Measurements from ENCODE around the gene ZC3H18. TPM values are rescaled to one million over a fixed set of nuclear protein-coding genes. Genes with fewer than 3 reads are reported as not detected.

The ZC3H18 gene
- total RNA-seq, 1 donor from 2014 or later, result 49.3 TPM

DNA sequence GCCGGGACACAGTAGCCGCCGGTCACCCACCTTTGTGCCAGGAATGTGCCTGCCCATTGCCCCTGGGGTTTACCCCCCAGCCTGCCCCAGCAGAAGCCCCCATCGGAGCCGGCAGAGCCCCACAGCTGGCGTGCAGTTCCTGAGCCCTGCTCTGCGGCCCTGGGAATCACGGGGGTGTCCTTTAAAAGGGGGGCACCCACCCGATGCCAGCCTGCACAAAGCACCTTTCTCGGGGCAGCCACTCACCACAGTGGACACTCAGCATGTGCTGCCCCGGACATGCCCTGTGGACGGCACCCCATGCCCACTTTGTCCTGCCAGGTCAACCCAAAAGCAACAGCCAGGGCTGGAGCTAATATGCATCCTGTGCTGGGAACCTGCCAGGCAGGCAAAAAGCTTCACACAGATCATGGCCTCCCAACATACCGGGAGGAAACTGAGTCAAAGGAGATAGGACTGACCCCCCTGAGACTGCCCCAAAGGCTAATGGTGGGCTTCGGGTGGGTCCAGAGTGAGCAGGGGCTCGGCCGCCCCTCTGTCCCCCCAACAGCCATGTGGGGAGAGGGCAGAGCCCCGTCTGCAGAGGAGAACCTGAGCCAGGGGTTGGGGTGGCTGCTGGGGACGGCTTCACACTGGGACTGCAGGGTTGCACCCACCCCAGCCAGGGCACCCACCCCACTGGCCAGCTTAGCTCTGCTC is 45.8 kb upstream of the ZC3H18 start:
- peaks cover 8% of the 10 kb centered on the region for H3K36me3 Mint-ChIP-seq (ENCODE audit: low read depth, unreplicated experiment)
- peaks cover 8% of the 10 kb centered on the region for H3K4me1 Mint-ChIP-seq (ENCODE audit: unreplicated experiment)
- peaks cover 12% of the 10 kb centered on the region for H3K27me3 Mint-ChIP-seq (ENCODE audit: unreplicated experiment)
- H3K27ac Mint-ChIP-seq (ENCODE audit: unreplicated experiment), result no peak overlapping the region
- TF ChIP-seq, protein P1, sequence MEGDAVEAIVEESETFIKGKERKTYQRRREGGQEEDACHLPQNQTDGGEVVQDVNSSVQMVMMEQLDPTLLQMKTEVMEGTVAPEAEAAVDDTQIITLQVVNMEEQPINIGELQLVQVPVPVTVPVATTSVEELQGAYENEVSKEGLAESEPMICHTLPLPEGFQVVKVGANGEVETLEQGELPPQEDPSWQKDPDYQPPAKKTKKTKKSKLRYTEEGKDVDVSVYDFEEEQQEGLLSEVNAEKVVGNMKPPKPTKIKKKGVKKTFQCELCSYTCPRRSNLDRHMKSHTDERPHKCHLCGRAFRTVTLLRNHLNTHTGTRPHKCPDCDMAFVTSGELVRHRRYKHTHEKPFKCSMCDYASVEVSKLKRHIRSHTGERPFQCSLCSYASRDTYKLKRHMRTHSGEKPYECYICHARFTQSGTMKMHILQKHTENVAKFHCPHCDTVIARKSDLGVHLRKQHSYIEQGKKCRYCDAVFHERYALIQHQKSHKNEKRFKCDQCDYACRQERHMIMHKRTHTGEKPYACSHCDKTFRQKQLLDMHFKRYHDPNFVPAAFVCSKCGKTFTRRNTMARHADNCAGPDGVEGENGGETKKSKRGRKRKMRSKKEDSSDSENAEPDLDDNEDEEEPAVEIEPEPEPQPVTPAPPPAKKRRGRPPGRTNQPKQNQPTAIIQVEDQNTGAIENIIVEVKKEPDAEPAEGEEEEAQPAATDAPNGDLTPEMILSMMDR (IDR thresholded peaks at IDR 0.05; ENCODE audit: unreplicated experiment), result no peak
- no peak for DNase-seq (ENCODE audit: low spot score)
- H3K4me3 Mint-ChIP-seq (ENCODE audit: unreplicated experiment), result no peak overlapping the region
- no peaks in the 10 kb centered on the region for H3K9me3 Mint-ChIP-seq (ENCODE audit: unreplicated experiment)

DNA sequence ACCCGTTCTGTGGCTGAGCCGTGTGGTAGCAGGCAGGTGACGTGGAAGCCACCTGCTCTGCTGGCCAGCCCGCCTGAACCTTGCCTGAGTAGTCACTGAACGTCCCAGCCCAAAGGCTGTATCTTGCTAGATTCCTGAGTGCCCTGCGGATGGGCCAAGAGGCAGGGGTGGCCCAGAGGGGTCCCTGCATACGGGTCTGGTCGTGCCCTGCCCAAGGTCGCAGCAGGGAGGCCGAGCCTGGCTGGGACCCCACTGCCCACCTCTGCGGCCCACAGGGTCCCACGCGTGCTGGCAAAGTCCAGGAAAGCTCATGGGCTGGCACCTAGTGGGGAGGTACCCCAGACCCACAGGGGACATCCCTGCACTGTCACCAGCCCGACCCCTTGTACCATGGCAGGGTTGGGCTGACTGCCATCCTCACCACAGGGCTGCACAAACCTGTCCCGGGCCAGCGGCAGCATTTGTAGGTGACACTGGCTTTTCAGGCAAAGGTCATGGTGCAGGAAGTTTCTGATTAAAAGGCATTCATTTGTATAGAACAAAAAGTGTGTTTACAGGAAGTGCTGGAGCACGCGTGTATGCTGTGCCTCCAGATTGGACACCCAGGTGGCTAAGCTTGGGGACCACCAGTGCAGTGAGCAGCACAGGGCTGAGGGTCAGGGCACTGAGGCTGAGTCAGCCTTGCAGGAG is 45.1 kb upstream of the ZC3H18 start:
- H3K4me3 Mint-ChIP-seq (ENCODE audit: unreplicated experiment), result no peak overlapping the region
- no peaks in the 10 kb centered on the region for H3K9me3 Mint-ChIP-seq (ENCODE audit: unreplicated experiment)
- no peak overlapping the region for H3K27ac Mint-ChIP-seq (ENCODE audit: unreplicated experiment)

GRCh38 chr16:88525663-88525990 is 44.6 kb upstream of the ZC3H18 start:
- Mint-ChIP-seq H3K9me3 (ENCODE audit: unreplicated experiment) (no peaks in the 10 kb centered on the region), H3K36me3 (ENCODE audit: low read depth, unreplicated experiment) (peaks cover 8% of the 10 kb centered on the region), H3K4me1 (ENCODE audit: unreplicated experiment) (peaks cover 8% of the 10 kb centered on the region), H3K27ac (ENCODE audit: unreplicated experiment) (no peak overlapping the region), H3K27me3 (ENCODE audit: unreplicated experiment) (peaks cover 10% of the 10 kb centered on the region), H3K4me3 (ENCODE audit: unreplicated experiment) (no peak overlapping the region)
- DNase-seq (ENCODE audit: low spot score), result no peak
- TF ChIP-seq, protein P1 (IDR thresholded peaks at IDR 0.05; ENCODE audit: unreplicated experiment), result no peak

More for the DNA sequence above, 45.1 kb upstream of the ZC3H18 start:
- TF ChIP-seq, protein P1 (IDR thresholded peaks at IDR 0.05; ENCODE audit: unreplicated experiment), result no peak
- DNase-seq (ENCODE audit: low spot score), result no peak
- H3K36me3 Mint-ChIP-seq (ENCODE audit: low read depth, unreplicated experiment), result peaks cover 8% of the 10 kb centered on the region
- peaks cover 12% of the 10 kb centered on the region for H3K27me3 Mint-ChIP-seq (ENCODE audit: unreplicated experiment)
- peaks cover 8% of the 10 kb centered on the region for H3K4me1 Mint-ChIP-seq (ENCODE audit: unreplicated experiment)

GRCh38 chr16:88526008-88526905 is 43.9 kb upstream of the ZC3H18 start:
- DNase-seq (ENCODE audit: low spot score), result no peak
- peaks cover 10% of the 10 kb centered on the region for H3K27me3 Mint-ChIP-seq (ENCODE audit: unreplicated experiment)
- H3K4me3 Mint-ChIP-seq (ENCODE audit: unreplicated experiment), result no peak overlapping the region
- no peaks in the 10 kb centered on the region for H3K9me3 Mint-ChIP-seq (ENCODE audit: unreplicated experiment)
- TF ChIP-seq, protein P1 (IDR thresholded peaks at IDR 0.05; ENCODE audit: unreplicated experiment), result no peak
- H3K36me3 Mint-ChIP-seq (ENCODE audit: low read depth, unreplicated experiment), result peaks cover 8% of the 10 kb centered on the region
- H3K27ac Mint-ChIP-seq (ENCODE audit: unreplicated experiment), result no peak overlapping the region
- H3K4me1 Mint-ChIP-seq (ENCODE audit: unreplicated experiment), result peaks cover 8% of the 10 kb centered on the region

Data from endothelial cell (in vitro differentiated cells).